Astrocyte of the cerebellum (primary cell): Measurements from ENCODE around the gene RET.

ENCODE experiments used
- DNase-seq: peaks from one replicate; pipeline ENCODE4 v3.0.0-alpha.2; 2011; ENCODE audit warnings: low read depth
- H3K4me3 ChIP-seq: 2 replicates; pipeline ENCODE4 v1.5.1; 2011; ENCODE audit warnings: mild to moderate bottlenecking, low read depth, low read length, moderate library complexity
- in situ Hi-C: cut with HindIII; loops from 2 replicates; pipeline ENCODE4 v1.10.0; 2017; ENCODE audit warnings: low sequenced_read_pairs
- TF ChIP-seq, protein P1 (sequence below): IDR thresholded peaks from 2 replicates; pipeline ENCODE4 v1.5.1; 2012; ENCODE audit warnings: low read length, low read depth, moderate library complexity, mild to moderate bottlenecking; ENCODE audit errors: missing control alignments

RET gene

DNA sequence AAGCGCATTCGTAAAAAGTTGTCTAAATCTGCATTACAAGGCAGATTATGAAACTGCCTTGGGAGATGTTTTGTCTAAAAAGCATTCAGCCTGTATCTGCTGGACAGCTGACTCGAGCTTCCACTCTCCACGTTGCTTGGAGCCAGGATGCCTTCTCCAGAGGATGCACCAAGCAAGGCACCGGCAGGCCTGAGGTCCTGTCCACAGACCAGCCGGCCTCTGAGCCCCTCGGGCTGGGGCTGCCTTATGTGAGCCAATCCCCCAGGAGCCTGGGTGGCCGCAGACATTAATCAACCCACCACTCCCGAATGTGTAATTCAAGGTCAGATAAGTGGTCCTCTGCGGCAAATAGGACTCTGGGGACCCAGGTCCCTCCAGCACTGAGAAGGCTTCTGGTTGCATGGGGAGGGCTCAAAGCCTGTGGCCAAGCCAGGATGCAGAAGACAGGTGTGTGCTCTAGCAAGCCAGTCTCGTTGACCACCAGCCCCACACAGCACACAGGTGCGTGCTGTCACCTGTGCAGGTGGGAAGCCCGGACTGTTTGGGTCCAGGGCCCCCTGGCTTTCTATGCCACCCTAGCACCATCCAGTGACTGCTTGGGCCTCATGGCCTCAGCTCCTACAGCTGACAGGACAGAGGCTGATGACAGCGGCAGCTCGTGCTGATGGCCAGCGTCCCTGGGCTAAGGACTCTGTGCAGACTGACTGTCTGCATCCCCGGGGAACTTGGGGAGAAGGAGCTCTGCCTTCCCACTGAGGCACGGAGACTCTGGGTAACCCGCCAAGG lies 4.8 kb upstream of the RET start:
- no peak overlapping the region for H3K4me3 ChIP-seq
- in situ Hi-C loops, result no loop called here
- no peak for DNase-seq
- TF ChIP-seq, protein P1, sequence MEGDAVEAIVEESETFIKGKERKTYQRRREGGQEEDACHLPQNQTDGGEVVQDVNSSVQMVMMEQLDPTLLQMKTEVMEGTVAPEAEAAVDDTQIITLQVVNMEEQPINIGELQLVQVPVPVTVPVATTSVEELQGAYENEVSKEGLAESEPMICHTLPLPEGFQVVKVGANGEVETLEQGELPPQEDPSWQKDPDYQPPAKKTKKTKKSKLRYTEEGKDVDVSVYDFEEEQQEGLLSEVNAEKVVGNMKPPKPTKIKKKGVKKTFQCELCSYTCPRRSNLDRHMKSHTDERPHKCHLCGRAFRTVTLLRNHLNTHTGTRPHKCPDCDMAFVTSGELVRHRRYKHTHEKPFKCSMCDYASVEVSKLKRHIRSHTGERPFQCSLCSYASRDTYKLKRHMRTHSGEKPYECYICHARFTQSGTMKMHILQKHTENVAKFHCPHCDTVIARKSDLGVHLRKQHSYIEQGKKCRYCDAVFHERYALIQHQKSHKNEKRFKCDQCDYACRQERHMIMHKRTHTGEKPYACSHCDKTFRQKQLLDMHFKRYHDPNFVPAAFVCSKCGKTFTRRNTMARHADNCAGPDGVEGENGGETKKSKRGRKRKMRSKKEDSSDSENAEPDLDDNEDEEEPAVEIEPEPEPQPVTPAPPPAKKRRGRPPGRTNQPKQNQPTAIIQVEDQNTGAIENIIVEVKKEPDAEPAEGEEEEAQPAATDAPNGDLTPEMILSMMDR, result no peak

DNA sequence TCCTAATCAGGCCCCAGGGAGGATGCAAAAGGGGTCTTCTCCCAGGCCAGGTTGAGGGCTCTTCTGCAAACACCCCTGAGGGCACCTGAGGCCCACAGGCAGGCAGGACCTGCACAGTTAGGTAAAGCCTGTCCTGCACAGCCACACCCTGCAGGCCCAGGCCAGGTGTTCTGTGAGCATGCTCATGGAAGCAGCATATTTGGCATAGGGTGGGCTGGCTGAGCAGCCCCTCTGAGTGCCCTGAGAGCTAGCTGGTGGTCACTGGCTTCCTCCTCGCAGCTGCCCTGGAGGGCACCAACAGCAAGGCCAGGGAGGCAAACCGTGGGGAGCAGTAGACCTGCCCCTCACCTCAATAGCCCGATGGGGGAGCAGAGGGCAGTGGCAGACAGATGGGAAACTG lies 3.7 kb upstream of the RET start:
- H3K4me3 ChIP-seq, result no peak overlapping the region
- no peak for DNase-seq
- in situ Hi-C loops, result no loop called here
- TF ChIP-seq, protein P1, result no peak

- in situ Hi-C loops, result no loop called here
- TF ChIP-seq, protein P1, result no peak
- no peak for DNase-seq
- H3K4me3 ChIP-seq, result no peak overlapping the region
Observed at GRCh38 chr10:43073721-43074120, 3.1 kb upstream of the RET start.

GRCh38 chr10:43074409-43074808 lies 2.5 kb upstream of the RET start:
- TF ChIP-seq, protein P1, result no peak
- in situ Hi-C loops, result no loop called here

GRCh38 chr10:43074827-43075611 lies 1.9 kb upstream of the RET start:
- in situ Hi-C loops, result no loop called here
- TF ChIP-seq, protein P1, result no peak

More at GRCh38 chr10:43074409-43074808, 2.5 kb upstream of the RET start:
- no peak overlapping the region for H3K4me3 ChIP-seq
- no peak for DNase-seq

DNA sequence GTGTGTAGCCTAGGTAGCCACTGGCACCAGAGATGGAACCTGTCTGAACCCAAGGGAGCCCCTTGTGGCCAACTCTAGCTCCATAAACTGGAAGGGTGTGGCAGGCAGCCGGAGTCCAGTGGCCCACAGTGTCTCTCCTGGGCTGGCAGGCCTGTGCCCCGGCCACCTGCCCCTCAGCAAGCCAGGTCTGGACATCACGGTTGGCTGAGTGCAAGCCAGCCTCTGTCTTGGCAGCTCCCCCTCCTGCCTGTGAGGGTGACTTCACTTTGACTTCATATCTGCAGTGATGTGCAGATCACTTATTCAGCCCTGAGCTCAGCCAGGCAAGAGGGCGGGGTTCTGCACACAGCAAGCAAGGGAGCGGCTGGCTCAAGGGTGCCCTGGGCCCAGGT lies 1.3 kb upstream of the RET start:
- TF ChIP-seq, protein P1, result no peak
- in situ Hi-C loops, result no loop called here
- H3K4me3 ChIP-seq, result no peak overlapping the region
- DNase-seq, result no peak

More at GRCh38 chr10:43074827-43075611, 1.9 kb upstream of the RET start:
- no peak for DNase-seq
- no peak overlapping the region for H3K4me3 ChIP-seq
